GM21367 (cell line): ENCODE measurements around the gene NRG2.

Source experiments
- ATAC-seq: cut with Tn5 transposase; IDR thresholded peaks from one replicate; pipeline ENCODE4 v1.9.1; 2021; ENCODE audit not compliant: unreplicated experiment

NRG2 gene

DNA sequence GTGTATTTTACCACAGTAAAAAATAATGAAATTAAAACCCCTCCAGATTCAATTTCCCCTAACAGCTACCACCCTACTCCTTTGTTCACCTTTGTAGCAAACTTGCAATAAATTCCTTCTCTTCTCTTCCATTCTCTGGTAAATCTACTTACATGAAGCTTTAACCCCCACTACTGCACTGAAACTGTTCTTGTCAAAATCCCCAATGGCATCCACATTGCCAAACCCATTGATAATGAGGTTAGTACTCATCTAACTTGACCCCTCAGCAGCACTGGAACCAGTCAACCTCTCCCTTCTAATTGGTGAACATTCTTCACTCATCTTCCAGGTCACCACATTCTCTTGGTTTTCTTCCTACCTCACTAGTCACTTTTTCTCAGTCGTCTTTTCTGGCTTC is 29.6 kb downstream of the NRG2 start:
- no peak for ATAC-seq

DNA sequence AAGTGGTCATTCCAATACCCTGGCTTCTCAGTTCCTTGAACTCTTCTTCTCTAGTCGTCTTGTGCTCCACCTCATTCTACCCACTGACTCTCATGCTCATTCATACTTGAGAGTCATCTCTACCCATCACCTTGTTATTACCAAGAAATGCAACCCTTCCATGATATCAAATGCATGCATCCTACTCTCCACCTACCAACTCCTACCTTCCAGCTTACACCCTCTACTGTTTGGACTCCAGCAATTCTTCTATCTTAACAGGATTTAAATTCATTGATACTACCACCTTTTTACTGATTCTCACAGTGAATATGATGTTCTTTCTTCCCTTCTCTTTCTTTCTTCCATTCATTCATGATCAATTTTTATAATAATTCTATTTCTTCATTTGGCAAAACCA is 30.7 kb downstream of the NRG2 start:
- no peak for ATAC-seq

- peak; percentile 47 for ATAC-seq
These were observed 31.7 kb downstream of the NRG2 start for GRCh38 chr5:140011297-140011802.

- no peak for ATAC-seq
These were observed 32.3 kb downstream of the NRG2 start for GRCh38 chr5:140010798-140011197.

DNA sequence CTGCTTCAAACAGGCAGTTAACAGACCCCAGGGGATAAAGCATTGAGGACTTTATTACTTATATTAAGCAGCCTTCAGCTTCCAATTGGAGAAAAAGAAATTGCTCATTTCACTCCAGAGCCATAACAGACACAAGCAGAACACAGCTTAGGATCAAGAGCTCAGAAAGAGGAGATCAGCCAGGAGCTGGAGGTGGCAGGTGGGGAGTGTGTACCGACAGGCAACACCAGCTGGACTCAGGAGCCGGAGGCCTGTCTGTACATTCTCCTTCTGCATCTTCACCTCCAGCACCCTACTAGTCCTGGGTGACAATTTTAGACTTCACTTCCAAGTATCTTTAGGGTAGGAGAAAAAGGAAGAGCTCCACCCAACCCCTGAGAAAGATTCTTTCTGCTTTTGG is 35.8 kb downstream of the NRG2 start:
- ATAC-seq = no peak

- ATAC-seq = peak; percentile 78
These were observed 37.9 kb downstream of the NRG2 start for GRCh38 chr5:140005145-140005591.

GRCh38 chr5:140004174-140004573 is 38.9 kb downstream of the NRG2 start:
- ATAC-seq = no peak

DNA sequence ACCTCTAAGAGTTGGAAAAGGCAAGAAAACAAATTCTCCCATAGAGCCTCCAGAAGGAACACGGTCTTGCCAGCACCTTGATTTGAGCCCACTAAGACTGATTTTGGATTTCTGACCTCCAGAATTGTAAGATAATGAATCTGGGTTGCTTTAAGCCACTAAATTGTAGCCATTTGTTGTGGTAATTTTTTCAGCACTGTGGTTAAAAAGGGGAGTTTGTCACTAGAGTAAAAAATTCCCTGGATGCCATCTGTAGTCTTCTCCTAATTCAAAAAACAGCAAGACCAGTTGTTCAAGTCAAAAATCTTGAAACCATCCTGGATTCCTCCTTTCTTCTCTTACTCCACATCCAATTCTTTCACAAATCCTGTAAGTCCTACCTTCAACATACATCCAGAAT is 39.6 kb downstream of the NRG2 start:
- ATAC-seq = no peak

GRCh38 chr5:140000332-140000731 is 42.8 kb downstream of the NRG2 start:
- no peak for ATAC-seq

GRCh38 chr5:139998837-139999236 is 44.3 kb downstream of the NRG2 start:
- ATAC-seq = no peak

- no peak for ATAC-seq
These were observed 45.8 kb downstream of the NRG2 start for GRCh38 chr5:139997276-139997675.

GRCh38 chr5:139995929-139996328 is 47.2 kb downstream of the NRG2 start:
- ATAC-seq = no peak

DNA sequence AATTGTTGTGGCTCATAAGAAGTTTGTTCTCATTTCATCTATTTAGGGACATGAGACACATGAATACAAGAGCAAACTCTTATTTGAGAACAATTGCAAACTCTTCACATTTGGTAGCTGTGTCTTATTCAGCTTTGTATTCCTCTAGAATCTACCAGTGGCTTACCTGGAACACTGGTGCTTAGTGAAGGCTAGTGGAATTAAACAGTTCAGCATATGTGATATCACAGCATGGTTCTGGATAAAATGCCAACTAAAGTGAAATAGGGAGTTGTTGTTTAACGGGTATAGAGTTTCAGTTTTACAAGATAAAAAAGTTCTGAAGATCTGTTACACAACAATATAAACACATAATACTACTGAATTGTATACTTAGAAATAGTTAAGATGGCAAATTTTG is 48.9 kb downstream of the NRG2 start:
- no peak for ATAC-seq

DNA sequence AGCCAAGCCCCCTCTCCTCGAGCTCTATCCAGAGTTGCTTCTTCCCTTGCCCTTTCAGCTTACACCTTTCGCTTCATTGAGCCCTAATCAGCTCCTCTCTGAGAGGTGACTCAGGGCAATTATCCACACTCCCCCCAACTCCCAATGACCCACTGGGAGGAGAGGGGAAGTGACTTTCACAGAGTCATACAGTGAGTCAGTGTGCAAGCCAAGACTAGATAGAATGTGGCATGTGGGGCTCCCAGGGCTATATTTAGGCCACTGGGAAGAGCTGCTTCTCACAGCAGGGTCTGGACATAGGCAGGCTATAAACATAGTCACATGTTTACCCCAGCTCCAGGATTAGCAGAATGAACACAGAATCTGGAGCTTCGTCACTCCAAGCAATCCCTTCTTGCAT is 57.4 kb downstream of the NRG2 start:
- no peak for ATAC-seq

DNA sequence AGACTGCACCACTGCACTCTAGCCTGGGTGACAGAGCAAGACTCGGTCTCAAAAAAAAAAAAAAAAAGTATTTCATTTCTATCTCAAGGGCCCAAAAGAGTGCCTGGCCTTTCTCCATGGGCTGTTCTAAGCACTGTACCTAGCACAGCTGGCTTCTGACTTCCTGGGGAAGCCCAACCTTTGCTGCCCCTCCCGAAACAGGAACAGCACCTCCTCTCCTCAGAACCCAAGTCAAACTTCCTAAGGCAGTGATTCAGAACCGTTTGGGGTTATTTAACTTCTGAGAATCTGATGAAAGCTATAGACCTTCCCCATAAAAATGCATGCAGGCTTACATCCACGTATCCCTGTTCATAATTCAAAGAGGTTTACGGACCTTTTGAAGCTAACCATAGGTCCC is 57.8 kb downstream of the NRG2 start:
- ATAC-seq = no peak

DNA sequence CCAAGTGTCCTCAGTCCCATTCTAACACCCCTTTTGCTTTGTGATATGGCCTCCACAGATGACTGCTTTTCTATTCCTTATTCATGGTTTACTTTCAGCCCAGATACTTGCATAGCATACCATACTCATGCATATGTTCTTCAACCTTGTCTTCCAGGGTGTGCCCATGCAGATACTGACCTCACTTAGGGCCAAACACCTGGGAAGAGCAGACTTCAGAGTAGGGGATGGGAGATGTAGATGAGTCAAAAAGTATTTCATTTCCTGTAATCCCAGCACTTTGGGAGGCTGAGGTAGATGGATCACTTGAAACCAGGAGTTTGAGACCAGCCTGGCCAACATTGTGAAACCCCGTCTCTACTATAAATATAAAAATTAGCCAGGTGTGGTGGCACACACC is 58.3 kb downstream of the NRG2 start:
- ATAC-seq = no peak

DNA sequence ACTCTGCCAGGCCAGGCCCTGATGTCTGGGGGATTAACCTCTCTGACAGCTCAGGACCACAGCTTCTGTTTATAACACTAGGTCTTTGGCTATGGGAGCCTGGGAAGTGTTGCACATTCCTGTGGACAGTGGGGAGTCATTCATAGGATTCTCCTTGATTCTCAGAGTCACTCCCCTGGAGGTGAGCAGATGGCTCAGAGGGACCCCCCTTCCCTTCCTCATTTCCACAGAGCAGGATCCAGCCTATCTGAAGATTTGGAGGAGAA is 60.2 kb downstream of the NRG2 start:
- no peak for ATAC-seq

GRCh38 chr5:139982157-139982974 is 60.7 kb downstream of the NRG2 start:
- ATAC-seq = no peak

DNA sequence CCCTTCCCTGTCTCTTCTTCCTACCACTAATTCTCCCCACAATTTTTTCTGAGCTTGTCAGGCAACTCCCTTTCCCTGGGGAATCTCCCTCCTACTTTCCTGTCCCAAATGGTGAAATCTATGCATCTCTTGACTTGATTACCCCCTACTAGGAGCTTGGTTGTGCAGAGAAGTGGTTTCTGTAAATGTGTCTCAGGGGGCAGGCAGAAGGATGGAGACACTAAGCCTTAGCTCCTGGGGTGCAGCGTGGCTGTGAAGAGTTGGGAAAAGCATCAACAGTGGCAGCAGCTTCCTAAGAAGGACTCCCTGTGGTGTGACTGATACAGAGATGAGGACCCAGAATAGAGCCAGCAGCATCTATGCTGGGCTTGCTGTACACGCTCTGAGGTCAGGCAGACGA is 62.3 kb downstream of the NRG2 start:
- no peak for ATAC-seq

DNA sequence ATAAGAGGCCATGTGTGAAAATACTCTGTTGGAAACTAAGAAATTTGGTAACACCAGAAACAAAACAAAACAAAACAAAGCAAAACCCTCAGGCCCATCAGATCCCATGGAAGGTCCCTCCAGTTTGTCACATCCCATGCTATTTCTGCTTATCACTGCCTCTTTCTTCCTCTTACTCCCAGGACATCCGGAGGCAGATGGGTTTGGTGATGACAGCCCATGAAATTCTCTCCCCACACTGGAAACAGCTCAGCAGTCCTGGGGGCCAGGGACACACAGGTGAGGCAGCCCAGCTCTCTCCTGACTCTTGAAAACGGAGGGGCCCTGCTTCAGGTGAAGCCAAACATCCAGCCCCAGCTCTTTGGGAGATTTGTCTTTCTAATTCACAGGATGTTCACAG is 63.2 kb downstream of the NRG2 start:
- no peak for ATAC-seq

GRCh38 chr5:139979518-139979917 is 63.6 kb downstream of the NRG2 start:
- ATAC-seq = no peak

GRCh38 chr5:139976703-139977102 is 66.4 kb downstream of the NRG2 start:
- ATAC-seq = no peak

DNA sequence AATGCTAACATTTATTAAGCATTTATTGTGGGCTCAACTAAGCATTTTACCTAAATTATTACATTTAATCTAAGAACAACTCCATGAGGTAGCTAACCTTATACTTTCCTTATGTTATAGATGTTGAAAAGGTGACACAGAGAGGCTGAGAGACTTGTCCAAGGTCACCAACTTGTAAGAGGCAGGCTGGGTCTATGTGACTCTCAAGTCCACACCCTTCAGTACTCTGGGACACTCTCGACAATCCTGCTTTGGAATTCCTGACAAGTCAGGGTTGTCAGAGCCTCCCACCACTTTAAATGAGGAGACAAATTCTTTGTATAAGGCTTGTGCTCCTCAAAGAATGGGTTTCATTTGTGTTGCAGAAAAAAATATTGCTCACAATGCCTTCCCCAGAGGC is 67.2 kb downstream of the NRG2 start:
- no peak for ATAC-seq
